GM18907 (cell line): ENCODE data around the gene ST7.

Experiments
- ATAC-seq: cut with Tn5 transposase; IDR thresholded peaks from one replicate; pipeline ENCODE4 v1.9.1; 2021; ENCODE audit warnings: mild to moderate bottlenecking, moderate library complexity; ENCODE audit not compliant: unreplicated experiment

Gene ST7

GRCh38 chr7:117145333-117145732 lies 192.0 kb downstream of the ST7 start:
- ATAC-seq, result no peak

- no peak for ATAC-seq
These were observed 192.8 kb downstream of the ST7 start for GRCh38 chr7:117146059-117146458.

GRCh38 chr7:117146511-117146910 lies 193.2 kb downstream of the ST7 start:
- no peak for ATAC-seq

- ATAC-seq, result no peak
These were observed 195.7 kb downstream of the ST7 start for GRCh38 chr7:117148971-117149370.

- no peak for ATAC-seq
These were observed 196.4 kb downstream of the ST7 start for GRCh38 chr7:117149692-117150091.

- ATAC-seq, result no peak
These were observed 199.1 kb downstream of the ST7 start for GRCh38 chr7:117152213-117153007.

- ATAC-seq, result no peak
These were observed 199.8 kb downstream of the ST7 start for GRCh38 chr7:117153016-117153545.

GRCh38 chr7:117154721-117155120 lies 201.4 kb downstream of the ST7 start:
- no peak for ATAC-seq

- ATAC-seq, result no peak
These were observed 202.4 kb downstream of the ST7 start for GRCh38 chr7:117155694-117156093.

- no peak for ATAC-seq
These were observed 204.2 kb downstream of the ST7 start for GRCh38 chr7:117157241-117158209.

- ATAC-seq, result no peak
These were observed 205.8 kb downstream of the ST7 start for GRCh38 chr7:117158941-117159697.

GRCh38 chr7:117163101-117163500 lies 209.8 kb downstream of the ST7 start:
- ATAC-seq, result no peak

- ATAC-seq, result no peak
These were observed 211.3 kb downstream of the ST7 start for GRCh38 chr7:117164620-117165019.

GRCh38 chr7:117165656-117166055 lies 212.4 kb downstream of the ST7 start:
- no peak for ATAC-seq

- no peak for ATAC-seq
These were observed 216.6 kb downstream of the ST7 start for GRCh38 chr7:117169907-117170306.

- no peak for ATAC-seq
These were observed 217.8 kb downstream of the ST7 start for GRCh38 chr7:117171106-117171505.

GRCh38 chr7:117172283-117172682 lies 219.0 kb downstream of the ST7 start:
- ATAC-seq, result no peak

- no peak for ATAC-seq
These were observed 219.9 kb downstream of the ST7 start for GRCh38 chr7:117173035-117173770.

- ATAC-seq, result no peak
These were observed 222.9 kb downstream of the ST7 start for GRCh38 chr7:117176206-117176605.

- no peak for ATAC-seq
These were observed 225.3 kb downstream of the ST7 start for GRCh38 chr7:117178600-117178999.
